NT2/D1 (cell line): ENCODE measurements around the gene AUP1.

ENCODE experiments used
- YY1 ChIP-seq: IDR thresholded peaks from 2 replicates; pipeline ENCODE4 v1.6.1; 2011; ENCODE audit not compliant: insufficient read length, insufficient read depth
- ZNF274 ChIP-seq: IDR thresholded peaks from 2 replicates; pipeline ENCODE4 v1.6.1; 2011; ENCODE audit warnings: mild to moderate bottlenecking, low read depth, low read length

- TF ChIP-seq YY1 (no peak), ZNF274 (no peak)
Measured at GRCh38 chr2:74555610-74556103, 26.2 kb upstream of the AUP1 start.
